Measurements from ENCODE around the gene DSC1.
A peak's percentile ranks its signal among the peaks of the same experiment; 100 is the strongest.

Gene DSC1, protein sequence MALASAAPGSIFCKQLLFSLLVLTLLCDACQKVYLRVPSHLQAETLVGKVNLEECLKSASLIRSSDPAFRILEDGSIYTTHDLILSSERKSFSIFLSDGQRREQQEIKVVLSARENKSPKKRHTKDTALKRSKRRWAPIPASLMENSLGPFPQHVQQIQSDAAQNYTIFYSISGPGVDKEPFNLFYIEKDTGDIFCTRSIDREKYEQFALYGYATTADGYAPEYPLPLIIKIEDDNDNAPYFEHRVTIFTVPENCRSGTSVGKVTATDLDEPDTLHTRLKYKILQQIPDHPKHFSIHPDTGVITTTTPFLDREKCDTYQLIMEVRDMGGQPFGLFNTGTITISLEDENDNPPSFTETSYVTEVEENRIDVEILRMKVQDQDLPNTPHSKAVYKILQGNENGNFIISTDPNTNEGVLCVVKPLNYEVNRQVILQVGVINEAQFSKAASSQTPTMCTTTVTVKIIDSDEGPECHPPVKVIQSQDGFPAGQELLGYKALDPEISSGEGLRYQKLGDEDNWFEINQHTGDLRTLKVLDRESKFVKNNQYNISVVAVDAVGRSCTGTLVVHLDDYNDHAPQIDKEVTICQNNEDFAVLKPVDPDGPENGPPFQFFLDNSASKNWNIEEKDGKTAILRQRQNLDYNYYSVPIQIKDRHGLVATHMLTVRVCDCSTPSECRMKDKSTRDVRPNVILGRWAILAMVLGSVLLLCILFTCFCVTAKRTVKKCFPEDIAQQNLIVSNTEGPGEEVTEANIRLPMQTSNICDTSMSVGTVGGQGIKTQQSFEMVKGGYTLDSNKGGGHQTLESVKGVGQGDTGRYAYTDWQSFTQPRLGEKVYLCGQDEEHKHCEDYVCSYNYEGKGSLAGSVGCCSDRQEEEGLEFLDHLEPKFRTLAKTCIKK

DNA sequence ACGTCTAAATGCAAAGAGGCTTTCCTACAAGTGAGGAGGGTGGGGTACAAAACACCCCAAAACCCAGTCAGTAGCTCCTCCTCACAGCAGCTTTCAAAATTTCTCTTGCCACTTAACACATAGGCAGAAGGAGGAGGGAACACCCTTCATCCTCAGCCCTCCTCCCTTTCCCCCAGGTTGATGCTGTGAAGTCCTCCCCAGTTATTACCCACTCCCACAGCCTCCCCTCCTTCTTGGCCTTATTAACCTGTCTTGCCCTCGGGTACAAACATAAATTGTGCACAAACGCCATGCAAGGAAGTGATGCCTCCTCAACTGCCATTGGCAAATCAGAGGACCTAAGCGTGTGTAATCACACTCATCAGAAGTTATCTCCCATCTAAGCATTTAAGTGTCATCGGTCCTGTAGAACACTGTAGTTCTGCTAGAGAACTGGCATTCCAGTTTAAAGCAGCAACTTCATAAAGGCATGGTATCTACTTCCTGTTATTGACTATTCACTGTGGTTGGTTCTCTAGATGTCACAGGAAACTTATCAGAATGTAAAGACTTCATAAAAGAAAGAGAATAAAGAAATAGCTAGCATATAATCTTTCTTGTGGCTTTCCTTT lies at the start of gene DSC1:
TSS of gene DSC1 (minus strand) at position 32 of the 611 bp plus-strand sequence. CDS start 262 bp downstream, outside the sequence.
- in situ Hi-C loops (cut with MboI; ENCODE audit: low sequenced_read_pairs, unreplicated experiment): no loop called here
- TF ChIP-seq, protein P1, sequence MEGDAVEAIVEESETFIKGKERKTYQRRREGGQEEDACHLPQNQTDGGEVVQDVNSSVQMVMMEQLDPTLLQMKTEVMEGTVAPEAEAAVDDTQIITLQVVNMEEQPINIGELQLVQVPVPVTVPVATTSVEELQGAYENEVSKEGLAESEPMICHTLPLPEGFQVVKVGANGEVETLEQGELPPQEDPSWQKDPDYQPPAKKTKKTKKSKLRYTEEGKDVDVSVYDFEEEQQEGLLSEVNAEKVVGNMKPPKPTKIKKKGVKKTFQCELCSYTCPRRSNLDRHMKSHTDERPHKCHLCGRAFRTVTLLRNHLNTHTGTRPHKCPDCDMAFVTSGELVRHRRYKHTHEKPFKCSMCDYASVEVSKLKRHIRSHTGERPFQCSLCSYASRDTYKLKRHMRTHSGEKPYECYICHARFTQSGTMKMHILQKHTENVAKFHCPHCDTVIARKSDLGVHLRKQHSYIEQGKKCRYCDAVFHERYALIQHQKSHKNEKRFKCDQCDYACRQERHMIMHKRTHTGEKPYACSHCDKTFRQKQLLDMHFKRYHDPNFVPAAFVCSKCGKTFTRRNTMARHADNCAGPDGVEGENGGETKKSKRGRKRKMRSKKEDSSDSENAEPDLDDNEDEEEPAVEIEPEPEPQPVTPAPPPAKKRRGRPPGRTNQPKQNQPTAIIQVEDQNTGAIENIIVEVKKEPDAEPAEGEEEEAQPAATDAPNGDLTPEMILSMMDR (IDR thresholded peaks at IDR 0.05; ENCODE audit: borderline replicate concordance, control extremely low read depth, extremely low read depth, insufficient read depth, missing control alignments): no peak
- DNase-seq (ENCODE audit: low spot score): no peak

DNA sequence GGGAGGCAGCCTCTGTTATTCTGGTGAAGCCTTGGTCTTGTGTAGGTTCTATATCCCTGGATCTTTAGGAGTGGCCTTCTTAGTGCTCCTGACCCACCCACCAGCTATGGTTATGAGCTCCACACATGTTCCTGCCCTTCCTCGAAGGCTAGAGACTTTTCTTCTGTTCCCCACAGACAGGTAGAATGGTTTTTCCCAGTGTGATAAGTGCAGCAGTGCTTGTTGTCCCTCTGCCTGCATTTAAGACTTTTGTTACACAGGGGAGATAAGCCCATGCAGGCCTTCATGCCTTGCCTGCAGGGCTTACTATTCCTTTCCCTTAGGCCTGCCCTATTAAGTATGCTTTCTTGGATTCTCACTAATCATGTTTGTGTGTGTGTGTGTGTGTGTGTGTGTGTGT lies 48.4 kb upstream of the DSC1 start:
- no peak for DNase-seq (ENCODE audit: low spot score)
- in situ Hi-C loops (cut with MboI; ENCODE audit: low sequenced_read_pairs, unreplicated experiment): no loop called here
- TF ChIP-seq, protein P1 (IDR thresholded peaks at IDR 0.05; ENCODE audit: borderline replicate concordance, control extremely low read depth, extremely low read depth, insufficient read depth, missing control alignments): no peak

DNA sequence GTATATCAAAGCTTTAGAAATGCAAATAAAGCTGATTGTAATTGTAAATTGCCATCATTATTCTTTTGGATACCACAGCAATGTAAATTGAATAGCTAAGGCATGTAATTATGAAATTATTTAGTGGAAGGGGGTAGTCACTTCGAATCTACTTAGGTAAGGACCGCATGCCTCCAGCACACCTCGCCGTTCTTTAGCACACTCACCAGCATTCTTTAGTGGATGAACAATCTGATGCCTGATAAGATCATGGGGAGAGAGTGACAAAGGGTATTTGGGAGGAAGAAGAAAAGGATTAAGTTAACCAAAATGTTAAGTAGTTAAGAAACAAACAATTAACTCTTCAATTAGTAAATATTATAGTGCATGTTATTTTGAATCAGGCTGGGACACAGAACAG lies 46.4 kb upstream of the DSC1 start:
- DNase-seq (ENCODE audit: low spot score): no peak
- in situ Hi-C loops (cut with MboI; ENCODE audit: low sequenced_read_pairs, unreplicated experiment): no loop called here
- TF ChIP-seq, protein P1 (IDR thresholded peaks at IDR 0.05; ENCODE audit: borderline replicate concordance, control extremely low read depth, extremely low read depth, insufficient read depth, missing control alignments): no peak

DNA sequence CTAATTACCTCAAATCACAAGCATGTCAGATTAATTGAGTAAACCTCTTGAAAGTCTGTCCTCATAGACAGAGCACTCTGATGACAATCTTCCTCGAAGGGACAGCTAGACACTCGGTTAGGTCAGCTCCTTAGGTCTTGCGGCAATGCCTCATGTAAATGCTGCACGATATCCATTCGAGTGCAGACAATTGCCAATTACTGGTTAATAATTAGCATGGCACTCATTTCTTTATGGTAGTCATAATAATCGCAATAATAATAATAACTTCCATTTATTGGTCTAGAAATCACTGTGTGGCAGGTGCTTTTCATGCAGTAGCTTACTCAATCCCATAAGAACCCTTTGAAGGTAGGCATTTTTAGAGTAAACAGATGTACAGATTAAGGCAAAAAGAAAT lies 44.7 kb upstream of the DSC1 start:
- TF ChIP-seq, protein P1 (IDR thresholded peaks at IDR 0.05; ENCODE audit: borderline replicate concordance, control extremely low read depth, extremely low read depth, insufficient read depth, missing control alignments): no peak
- DNase-seq (ENCODE audit: low spot score): no peak
- in situ Hi-C loops (cut with MboI; ENCODE audit: low sequenced_read_pairs, unreplicated experiment): no loop called here

DNA sequence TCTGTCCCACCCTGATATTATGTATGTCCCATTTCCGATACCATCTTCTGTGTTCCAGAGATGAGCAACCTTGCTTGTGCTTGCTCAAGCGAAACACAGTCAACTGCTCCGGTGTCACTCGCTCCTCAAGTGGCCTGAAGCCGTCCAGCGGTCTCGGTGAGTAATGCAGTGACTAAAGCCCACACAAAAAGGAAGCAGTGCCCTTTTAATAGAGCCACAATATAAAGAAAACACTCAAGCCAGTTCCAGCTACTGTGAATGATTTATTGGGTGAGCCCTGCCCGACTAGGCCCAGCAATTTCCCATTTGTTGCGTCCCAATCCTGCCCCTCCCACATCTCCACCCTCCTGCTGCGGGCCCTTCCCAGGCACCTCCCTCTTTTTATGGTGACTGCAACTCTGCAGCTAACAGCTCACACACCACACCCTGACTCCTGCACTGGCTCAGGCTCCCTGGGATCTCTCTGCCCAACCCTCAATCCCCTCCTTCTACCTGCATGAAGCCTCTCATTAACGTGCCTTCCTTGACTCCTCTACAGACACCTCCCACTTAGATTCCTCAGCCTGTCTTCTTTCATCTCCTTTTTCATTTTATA lies 44.2 kb upstream of the DSC1 start:
- in situ Hi-C loops (cut with MboI; ENCODE audit: low sequenced_read_pairs, unreplicated experiment): no loop called here
- TF ChIP-seq, protein P1 (IDR thresholded peaks at IDR 0.05; ENCODE audit: borderline replicate concordance, control extremely low read depth, extremely low read depth, insufficient read depth, missing control alignments): peak; percentile 36
- DNase-seq (ENCODE audit: low spot score): peak; percentile 47

DNA sequence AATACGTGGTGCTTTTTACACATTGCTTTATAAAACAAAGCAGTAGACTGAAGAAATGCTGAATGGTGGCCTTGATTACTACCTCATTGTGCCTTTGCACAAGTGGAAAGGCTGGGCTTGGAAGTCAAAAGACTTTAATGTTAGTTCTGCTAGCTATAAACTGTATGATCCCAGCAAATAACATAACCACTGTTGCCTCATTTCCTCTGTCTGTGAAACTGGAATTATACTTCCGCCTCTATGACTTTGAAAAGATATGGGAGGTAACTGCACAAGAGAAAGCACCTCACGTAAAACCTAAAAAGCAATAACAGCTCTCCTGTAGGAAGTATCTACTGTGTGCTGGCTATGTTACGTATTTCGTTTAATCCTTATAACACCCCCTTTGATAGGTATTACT lies 43.4 kb upstream of the DSC1 start:
- TF ChIP-seq, protein P1 (IDR thresholded peaks at IDR 0.05; ENCODE audit: borderline replicate concordance, control extremely low read depth, extremely low read depth, insufficient read depth, missing control alignments): no peak
- DNase-seq (ENCODE audit: low spot score): no peak
- in situ Hi-C loops (cut with MboI; ENCODE audit: low sequenced_read_pairs, unreplicated experiment): no loop called here
